K562 (cell line): ENCODE measurements around the gene GCNA. TPM values are rescaled to one million over a fixed set of nuclear protein-coding genes. Genes with fewer than 3 reads are reported as not detected.

Experiments used
- ATAC-seq: fragments of 200-7000 bp; cut with Tn5 transposase; 3 replicates; pipeline ENCODE4 v1.9.1; 2020; ENCODE audit warnings: moderate library complexity
- BruUV-seq: library from RNA; stranded (reverse); fragments of 400-500 nt; replicated peaks from 2 replicates; lab custom pipeline; 2021; lab: Mats Ljungman, UMichigan
- CTCF ChIA-PET: fragments of 300-600 bp; formaldehyde crosslinking; extraction: SDS; loops from one replicate; lab custom pipeline; 2021; ENCODE audit warnings: low intra/inter-chr PET ratio; lab: Yijun Ruan, JAX
- POLR2A ChIA-PET: fragments of 300-600, 350-650 bp; sonication (Branson Sonifier 250); formaldehyde crosslinking; extraction: SDS; loops from one replicate; lab custom pipeline; 2021; ENCODE audit warnings: antibody characterized with exemption, inconsistent platforms; lab: Yijun Ruan, JAX
- DNase-seq, 4 experiments: peaks; one replicate each; pipeline versions ENCODE4 v3.0.0 to v3.0.0-alpha.2; 2011 to 2018; ENCODE audit warnings: low spot score in 3 of 4, mixed read lengths in 3 of 4; ENCODE audit errors: extremely low read depth in 1 of 4
- FAIRE-seq: peaks from 2 replicates; lab custom pipeline; 2011; peaks lifted over from hg19 to GRCh38; lab: Jason Lieb, UNC
- H2AFZ ChIP-seq: 2 replicates; pipeline ENCODE4 v1.6.0; 2011; ENCODE audit warnings: low read depth, low read length, control low read depth, inconsistent platforms
- H3K27ac ChIP-seq: fragments of 200-600 bp; 3 replicates; pipeline ENCODE4 v1.8.0; 2011; ENCODE audit warnings: low read depth, mild to moderate bottlenecking, control low read depth, inconsistent platforms, low read length, moderate library complexity, mixed read lengths; ENCODE audit errors: extremely low read depth
- H3K27me3 ChIP-seq, 2 experiments: fragments of 300-600 bp in 1 of 2; 2 replicates in 1 of 2; 3 replicates in 1 of 2; pipeline versions ENCODE4 v1.6.0 to v1.8.0; 2011; ENCODE audit warnings: inconsistent platforms in 2 of 2, low read length in 2 of 2, mild to moderate bottlenecking in 1 of 2, mixed read lengths in 1 of 2, moderate library complexity in 1 of 2; ENCODE audit not compliant: control insufficient read depth in 2 of 2, insufficient read depth in 2 of 2
- H3K36me3 ChIP-seq: fragments of 300-600 bp; 3 replicates; pipeline ENCODE4 v1.8.0; 2011; ENCODE audit warnings: mild to moderate bottlenecking, low read length, inconsistent platforms; ENCODE audit not compliant: control insufficient read depth, insufficient read depth
- H3K4me1 ChIP-seq, 2 experiments: fragments of 200-600 bp in 1 of 2; replicated peaks in 1 of 2; 2 replicates in 1 of 2; 3 replicates in 1 of 2; pipeline versions ENCODE4 v1.5.1 to v1.8.0; 2011; ENCODE audit warnings: inconsistent platforms in 2 of 2, low read length in 2 of 2, mild to moderate bottlenecking in 1 of 2, mixed read lengths in 1 of 2, moderate library complexity in 1 of 2; ENCODE audit not compliant: control insufficient read depth in 2 of 2, insufficient read depth in 2 of 2
- H3K4me2 ChIP-seq: 2 replicates; pipeline ENCODE4 v1.6.1; 2011; ENCODE audit warnings: low read length, control low read depth, inconsistent platforms, mixed read lengths; ENCODE audit not compliant: insufficient read depth
- H3K4me3 ChIP-seq: fragments of 200-600 bp; sonication (generic), shearing (Covaris generic); 2 replicates; pipeline ENCODE4 v1.5.1; 2016; ENCODE audit warnings: control low read depth, inconsistent platforms
- H3K79me2 ChIP-seq: fragments of 200-600 bp; 3 replicates; pipeline ENCODE4 v1.8.0; 2011; ENCODE audit warnings: low read length, inconsistent platforms; ENCODE audit not compliant: control insufficient read depth, insufficient read depth
- H3K9ac ChIP-seq, 2 experiments: 2 replicates each; pipeline versions ENCODE4 v1.6.0 to v1.6.1; 2011; ENCODE audit warnings: low read depth in 2 of 2, low read length in 2 of 2, control low read depth in 1 of 2, inconsistent platforms in 1 of 2, mild to moderate bottlenecking in 1 of 2, mixed read lengths in 1 of 2; ENCODE audit not compliant: insufficient read depth in 1 of 2
- H3K9me1 ChIP-seq: one replicate; pipeline ENCODE4 v1.6.0; 2011; ENCODE audit warnings: inconsistent platforms, mild to moderate bottlenecking, low read length, moderate library complexity; ENCODE audit not compliant: control insufficient read depth, insufficient read depth
- H3K9me3 ChIP-seq: replicated peaks from 2 replicates; pipeline ENCODE4 v1.5.1; 2011; ENCODE audit warnings: low read depth, low read length, inconsistent platforms; ENCODE audit not compliant: control insufficient read depth, insufficient read depth
- H4K20me1 ChIP-seq: replicated peaks from 2 replicates; pipeline ENCODE4 v1.6.1; 2011; ENCODE audit warnings: low read length, inconsistent platforms, mixed read lengths; ENCODE audit not compliant: control insufficient read depth, insufficient read depth
- L3MBTL2 ChIP-seq: fragments of 450-650 bp; IDR thresholded peaks from 2 replicates; pipeline ENCODE4 v1.6.1; 2016; ENCODE audit warnings: mild to moderate bottlenecking, moderate library complexity
- POLR2B ChIP-seq: fragments of 450-650 bp; IDR thresholded peaks from 2 replicates; pipeline ENCODE4 v1.6.1; 2018; ENCODE audit warnings: low read depth; ENCODE audit not compliant: partially characterized antibody
- SAFB2 ChIP-seq: fragments of 200-400 bp; formaldehyde crosslinking; IDR thresholded peaks from 2 replicates; pipeline ENCODE4 v1.6.1; 2018; ENCODE audit warnings: borderline replicate concordance, low read length, low read depth, moderate library complexity; ENCODE audit not compliant: severe bottlenecking
- TCF3 ChIP-seq: sonication (generic); formaldehyde crosslinking; IDR thresholded peaks from 2 replicates; pipeline ENCODE4 v1.4.0; 2020; ENCODE audit warnings: mild to moderate bottlenecking, missing genetic modification reagents
- ZNF197 ChIP-seq: fragments of 200-800 bp; sonication (Bioruptor generic); IDR thresholded peaks from 2 replicates; pipeline ENCODE4 v1.6.1; 2016; ENCODE audit warnings: low read depth, missing genetic modification characterization, missing compliant biosample characterization
- ZNF717 ChIP-seq: fragments of 250-450 bp; sonication (Bioruptor Pico); IDR thresholded peaks from 2 replicates; pipeline ENCODE4 v1.5.0; 2021
- WGBS: fragments of 100-300 bp; shearing (Covaris generic); methylation state at CpG from one replicate; pipeline ENCODE4 v1.1.6; 2016; ENCODE audit warnings: low coverage, mixed read lengths; ENCODE audit not compliant: insufficient coverage; ENCODE audit errors: missing lambda C conversion rate; 5-methylcytosine and 5-hydroxymethylcytosine counted together
- in situ Hi-C: fragments of 300-500 bp; cut with MboI; formaldehyde crosslinking; loops from 4 replicates; pipeline ENCODE4 v1.15.0; 2018; ENCODE audit warnings: inconsistent platforms, mixed read lengths
- intact Hi-C: fragments of 100-400 bp; cut with micrococcal nuclease; formaldehyde crosslinking; loops from 2 replicates; pipeline ENCODE4 v1.14.2; 2022
- polyA plus RNA-seq, 8 experiments: library from polyadenylated mRNA; depleted of rRNA in 4 of 8; stranded (reverse) in 5 of 8; unstranded in 3 of 8; fragments of >200 nt; fragmentation: Nextera tagmentation in 2 of 8; fragmentation: Illumina TruSeq in 1 of 8; extraction: Ambion mirVana in 2 of 8; extraction: Trizol in 1 of 8; gene quantifications; 2 replicates each; pipeline versions ENCODE4 v1.2.1 to v1.2.3, GENCODE V29; 2011 to 2014; ENCODE audit warnings: inconsistent platforms in 1 of 8, missing spikeins in 1 of 8
- total RNA-seq, 7 experiments: library from RNA; depleted of rRNA in 6 of 7; stranded (reverse); fragments of >200 nt in 6 of 7; fragmentation: Illumina TruSeq in 2 of 7; extraction: Trizol in 2 of 7; gene quantifications; 2 replicates each; pipeline versions ENCODE4 v1.2.1 to v1.2.3, GENCODE V29; 2011 to 2021; ENCODE audit warnings: low replicate concordance in 1 of 7
- TF ChIP-seq, protein P1 (sequence below): fragments of 450-650 bp; IDR thresholded peaks from one replicate; pipeline ENCODE4 v1.6.1; 2018; ENCODE audit warnings: mild to moderate bottlenecking, moderate library complexity; ENCODE audit not compliant: partially characterized antibody

Gene GCNA
- total and polyA plus RNA-seq, 9 of the 15 experiments (the other 6 are each of a cell fraction or from before 2014, with no cell fraction given), result 0.27 to 1.5 (median 0.86) TPM

DNA sequence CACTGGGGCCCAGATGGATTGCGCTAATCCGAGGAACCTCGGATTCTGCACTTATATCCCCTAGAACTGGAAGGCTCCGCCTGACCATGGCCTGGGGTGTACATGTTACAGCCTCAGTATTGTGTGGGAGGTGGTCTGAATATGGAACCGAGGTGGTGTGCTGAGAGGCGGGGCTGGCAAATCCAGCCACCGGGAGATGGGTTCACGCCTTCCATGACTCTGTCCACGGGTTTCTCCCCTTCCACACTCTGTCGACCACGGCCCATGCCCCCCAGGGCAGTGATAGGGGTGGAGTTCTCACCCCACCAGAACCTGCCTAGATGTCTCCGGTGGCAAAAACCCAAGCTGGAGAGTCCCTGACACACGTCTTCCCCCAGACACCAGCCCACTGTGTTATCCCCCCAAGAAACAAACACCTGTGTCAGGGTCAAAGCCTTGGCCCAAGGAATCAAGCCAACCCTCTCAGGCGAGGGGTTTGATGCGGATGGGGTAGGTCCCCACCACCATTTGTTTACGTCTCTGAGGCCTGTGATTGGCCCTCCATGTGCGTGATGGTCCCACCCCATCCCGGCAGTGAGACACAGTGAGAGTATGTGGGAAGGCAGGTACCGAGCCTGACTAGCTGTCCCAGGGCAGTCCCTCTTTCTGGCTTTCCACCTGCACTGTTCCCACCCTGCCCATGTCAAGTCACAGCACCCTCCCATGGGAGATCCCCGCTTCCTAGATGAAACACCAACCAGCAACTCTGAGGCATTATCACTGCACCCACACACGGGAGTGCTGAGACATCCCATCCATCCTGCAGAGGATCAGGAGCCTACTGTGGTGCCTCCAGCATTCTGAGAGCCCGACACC is 82.6 kb downstream of the GCNA start:
- CTCF ChIA-PET, result no interaction called here
- FAIRE-seq, result no peak
- Histone ChIP-seq H4K20me1 (no peaks in the 10 kb centered on the region), H3K4me1 (no peaks in the 10 kb centered on the region; a peak in 2 of 5 replicates), H3K4me3 (no peak overlapping the region), H3K9me1 (no peaks in the 10 kb centered on the region), H3K27me3 (peaks cover 10 to 32% of the 10 kb centered on the region in 2 experiments; a peak in 4 of 5 replicates), H3K4me2 (no peak overlapping the region), H3K79me2 (no peaks in the 10 kb centered on the region), H3K9me3 (no peaks in the 10 kb centered on the region; the same call in 1 of the 2 replicates), H3K36me3 (no peaks in the 10 kb centered on the region), H3K27ac (no peak overlapping the region), H3K9ac (no peak overlapping the region), H2AFZ (no peak overlapping the region)
- no peak for DNase-seq
- in situ Hi-C loops, result loop anchor here (25.0 kb wide), 1 partner anchor 202 kb away; no protein-coding TSS in a partner anchor
- 1% methylated on average over 14 of the region's 22 CpGs for WGBS
- intact Hi-C loops, result no loop called here
- POLR2A ChIA-PET, result no interaction called here
- no peak for ATAC-seq
- BruUV-seq, result no TSS peak
- TF ChIP-seq POLR2B (no peak), SAFB2 (no peak), TCF3 (no peak), L3MBTL2 (no peak), ZNF197 (CRISPR knock-in tag) (no peak), ZNF717 (no peak)
- TF ChIP-seq, protein P1, sequence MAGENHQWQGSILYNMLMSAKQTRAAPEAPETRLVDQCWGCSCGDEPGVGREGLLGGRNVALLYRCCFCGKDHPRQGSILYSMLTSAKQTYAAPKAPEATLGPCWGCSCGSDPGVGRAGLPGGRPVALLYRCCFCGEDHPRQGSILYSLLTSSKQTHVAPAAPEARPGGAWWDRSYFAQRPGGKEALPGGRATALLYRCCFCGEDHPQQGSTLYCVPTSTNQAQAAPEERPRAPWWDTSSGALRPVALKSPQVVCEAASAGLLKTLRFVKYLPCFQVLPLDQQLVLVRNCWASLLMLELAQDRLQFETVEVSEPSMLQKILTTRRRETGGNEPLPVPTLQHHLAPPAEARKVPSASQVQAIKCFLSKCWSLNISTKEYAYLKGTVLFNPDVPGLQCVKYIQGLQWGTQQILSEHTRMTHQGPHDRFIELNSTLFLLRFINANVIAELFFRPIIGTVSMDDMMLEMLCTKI, result no peak
